Small intestine (tissue), 7 donors: ENCODE measurements around the gene KCNJ15. TPM values are rescaled to one million over a fixed set of nuclear protein-coding genes. Genes with fewer than 3 reads are reported as not detected.

Experiments
- DNase-seq, 2 donors: peaks; one replicate each; pipeline versions ENCODE4 v3.0.0 to v3.0.0-alpha.2; 2013
- FAIRE-seq: peaks from 2 replicates; lab custom pipeline; 2012; peaks lifted over from hg19 to GRCh38; lab: Jason Lieb, UNC
- H3K27ac ChIP-seq, 3 donors: one replicate each; pipeline ENCODE4 v1.5.1; 2013; ENCODE audit warnings: low read length in 2 of 3, mild to moderate bottlenecking in 2 of 3, control low read depth in 1 of 3, inconsistent platforms in 1 of 3, low read depth in 1 of 3, moderate library complexity in 1 of 3
- H3K27me3 ChIP-seq, 3 donors: one replicate each; pipeline ENCODE4 v1.6.1; 2013; ENCODE audit warnings: low read length in 3 of 3, inconsistent platforms in 1 of 3; ENCODE audit not compliant: control insufficient read depth in 3 of 3, insufficient read depth in 3 of 3
- H3K36me3 ChIP-seq, 3 donors: one replicate each; pipeline ENCODE4 v1.6.1; 2013; ENCODE audit warnings: low read length in 3 of 3, inconsistent platforms in 1 of 3, low read depth in 1 of 3, mild to moderate bottlenecking in 1 of 3, moderate library complexity in 1 of 3; ENCODE audit not compliant: control insufficient read depth in 3 of 3, insufficient read depth in 2 of 3
- H3K4me1 ChIP-seq, 3 donors: one replicate each; pipeline ENCODE4 v1.6.1; 2013; ENCODE audit warnings: low read length in 2 of 3, inconsistent platforms in 1 of 3, low read depth in 1 of 3, mild to moderate bottlenecking in 1 of 3, moderate library complexity in 1 of 3; ENCODE audit not compliant: control insufficient read depth in 3 of 3, insufficient read depth in 2 of 3
- H3K4me3 ChIP-seq, 3 donors: one replicate each; pipeline ENCODE4 v1.5.1; 2013; ENCODE audit warnings: low read length in 3 of 3, control low read depth in 1 of 3, inconsistent platforms in 1 of 3, low read depth in 1 of 3, mild to moderate bottlenecking in 1 of 3, moderate library complexity in 1 of 3
- H3K9me3 ChIP-seq, 2 donors: one replicate each; pipeline ENCODE4 v1.6.1; 2013; ENCODE audit warnings: low read depth in 1 of 2, low read length in 1 of 2; ENCODE audit not compliant: control insufficient read depth in 2 of 2, insufficient read depth in 1 of 2
- WGBS, 3 donors: extraction: QIAGEN DNeasy Blood & Tissue Kit; methylation state at CpG; one replicate each; pipeline ENCODE4 v1.1.7; 2013; 5-methylcytosine and 5-hydroxymethylcytosine counted together
- polyA plus RNA-seq, 4 donors: library from polyadenylated mRNA; stranded (reverse) in 3 of 4; unstranded in 1 of 4; fragments of 200-250 nt in 3 of 4; fragments of 120-200 nt in 1 of 4; gene quantifications; one replicate each; pipeline versions ENCODE4 v1.2.1 to v1.2.3, GENCODE V29; 2013
- donor health status: healthy with polysubstance abuse.
- donor health status: control.
- donor health status: control.
- donor health status: Bipolar disorder and iron deficiency.
- donor health status: healthy.

The KCNJ15 gene
- polyA plus RNA-seq, 4 donors = 0.06 to 1.1 (median 0.17) TPM

- Histone ChIP-seq H3K4me3 (no peak overlapping the region), H3K27me3 (peaks cover 0 to 3% (median 0%) of the 10 kb centered on the region in 3 donors), H3K36me3 (no peaks in the 10 kb centered on the region), H3K9me3 (no peaks in the 10 kb centered on the region), H3K4me1 (no peaks in the 10 kb centered on the region), H3K27ac (no peak overlapping the region)
- 29 to 64% (median 46%) methylated on average over 4 of the region's 4 CpGs for WGBS, 3 donors
- FAIRE-seq (no peak), DNase-seq (no peak)
These were observed 8.9 kb upstream of the KCNJ15 start for GRCh38 chr21:38247738-38248510.

GRCh38 chr21:38249256-38249655, 7.5 kb upstream of the KCNJ15 start:
- Histone ChIP-seq H3K9me3 (no peaks in the 10 kb centered on the region), H3K4me1 (no peaks in the 10 kb centered on the region), H3K27me3 (peaks cover 0 to 3% (median 0%) of the 10 kb centered on the region in 3 donors), H3K36me3 (no peaks in the 10 kb centered on the region), H3K27ac (no peak overlapping the region), H3K4me3 (no peak overlapping the region)
- DNase-seq (no peak), FAIRE-seq (no peak)
- 25 to 65% (median 43%) methylated on average over 1 of the region's 1 CpG for WGBS, 3 donors

GRCh38 chr21:38249696-38250278, 7.0 kb upstream of the KCNJ15 start:
- FAIRE-seq (no peak), DNase-seq (no peak)
- no peak overlapping the region for H3K4me3 ChIP-seq
- WGBS, 3 donors = 83 to 89% (median 83%) methylated on average over 3 of the region's 3 CpGs
- no peaks in the 10 kb centered on the region for H3K9me3 ChIP-seq
- H3K27ac ChIP-seq = no peak overlapping the region
- no peaks in the 10 kb centered on the region for H3K36me3 ChIP-seq
- H3K4me1 ChIP-seq = no peaks in the 10 kb centered on the region
- peaks cover 0 to 3% (median 0%) of the 10 kb centered on the region in 3 donors for H3K27me3 ChIP-seq

- FAIRE-seq (no peak), DNase-seq (peak in 1 of 2 donors; percentile 7)
- 49 to 78% (median 62%) methylated on average over 7 of the region's 7 CpGs for WGBS, 3 donors
- Histone ChIP-seq H3K27me3 (peaks cover 0 to 3% (median 0%) of the 10 kb centered on the region in 3 donors), H3K4me1 (no peaks in the 10 kb centered on the region), H3K36me3 (no peaks in the 10 kb centered on the region), H3K27ac (no peak overlapping the region), H3K4me3 (no peak overlapping the region), H3K9me3 (no peaks in the 10 kb centered on the region)
These were observed 5.8 kb upstream of the KCNJ15 start for GRCh38 chr21:38250991-38251418.

- no peak overlapping the region for H3K4me3 ChIP-seq
- 45 to 69% (median 47%) methylated on average over 3 of the region's 3 CpGs for WGBS, 3 donors
- H3K4me1 ChIP-seq = no peaks in the 10 kb centered on the region
- H3K9me3 ChIP-seq = no peaks in the 10 kb centered on the region
- no peak for FAIRE-seq
- peaks cover 0 to 6% (median 0%) of the 10 kb centered on the region in 3 donors for H3K27me3 ChIP-seq
- no peaks in the 10 kb centered on the region for H3K36me3 ChIP-seq
- H3K27ac ChIP-seq = no peak overlapping the region
- no peak for DNase-seq
These were observed 1.8 kb upstream of the KCNJ15 start for GRCh38 chr21:38254970-38255369.

- H3K27me3 ChIP-seq = peaks cover 0 to 6% (median 0%) of the 10 kb centered on the region in 3 donors
- H3K36me3 ChIP-seq = no peaks in the 10 kb centered on the region
- no peak overlapping the region for H3K4me3 ChIP-seq
- 72 to 80% (median 75%) methylated on average over 9 of the region's 9 CpGs for WGBS, 3 donors
- FAIRE-seq (no peak), DNase-seq (no peak)
- no peaks in the 10 kb centered on the region for H3K9me3 ChIP-seq
- H3K27ac ChIP-seq = no peak overlapping the region
- H3K4me1 ChIP-seq = no peaks in the 10 kb centered on the region
These were observed 1.1 kb upstream of the KCNJ15 start for GRCh38 chr21:38255571-38256117.

GRCh38 chr21:38257667-38258066, 876 bp downstream of the KCNJ15 start:
- no peaks in the 10 kb centered on the region for H3K9me3 ChIP-seq
- H3K4me3 ChIP-seq = no peak overlapping the region
- H3K36me3 ChIP-seq = no peaks in the 10 kb centered on the region
- H3K4me1 ChIP-seq = no peaks in the 10 kb centered on the region
- no peak overlapping the region for H3K27ac ChIP-seq
- DNase-seq (no peak), FAIRE-seq (no peak)
- H3K27me3 ChIP-seq = peaks cover 0 to 6% (median 0%) of the 10 kb centered on the region in 3 donors
- WGBS, 3 donors = 49 to 72% (median 57%) methylated on average over 5 of the region's 5 CpGs

GRCh38 chr21:38258521-38259485, 2.0 kb downstream of the KCNJ15 start:
- DNase-seq (peak in 1 of 2 donors; percentile 26), FAIRE-seq (no peak)
- WGBS, 3 donors = 64 to 70% (median 69%) methylated on average over 17 of the region's 17 CpGs
- Histone ChIP-seq H3K4me3 (no peak overlapping the region), H3K9me3 (no peaks in the 10 kb centered on the region), H3K36me3 (no peaks in the 10 kb centered on the region), H3K27ac (no peak overlapping the region), H3K27me3 (peaks cover 0 to 3% (median 0%) of the 10 kb centered on the region in 3 donors), H3K4me1 (no peaks in the 10 kb centered on the region)
